Measurements from ENCODE around the gene SRSF8.

The SRSF8 gene

GRCh38 chr11:95072948-95073347 is 6.2 kb downstream of the SRSF8 start:
- no peaks in the 10 kb centered on the region for H3K4me1 ChIP-seq (ENCODE audit: control insufficient read depth, insufficient read depth, low read length)
- H3K36me3 ChIP-seq (ENCODE audit: control insufficient read depth, insufficient read depth, low read length), result no peaks in the 10 kb centered on the region
- H3K9me3 ChIP-seq (ENCODE audit: control insufficient read depth, insufficient read depth, low read length), result no peaks in the 10 kb centered on the region
- H3K27me3 ChIP-seq (ENCODE audit: control insufficient read depth, insufficient read depth, low read length), result peaks cover 8% of the 10 kb centered on the region
- H3K9ac ChIP-seq (ENCODE audit: low read depth, low read length), result no peak overlapping the region
- H3K4me3 ChIP-seq (ENCODE audit: low read depth, low read length), result no peak overlapping the region

GRCh38 chr11:95074792-95075563 is 8.3 kb downstream of the SRSF8 start:
- Histone ChIP-seq H3K27me3 (ENCODE audit: control insufficient read depth, insufficient read depth, low read length) (no peaks in the 10 kb centered on the region), H3K36me3 (ENCODE audit: control insufficient read depth, insufficient read depth, low read length) (no peaks in the 10 kb centered on the region), H3K4me3 (ENCODE audit: low read depth, low read length) (no peak overlapping the region), H3K9me3 (ENCODE audit: control insufficient read depth, insufficient read depth, low read length) (no peaks in the 10 kb centered on the region), H3K9ac (ENCODE audit: low read depth, low read length) (no peak overlapping the region), H3K4me1 (ENCODE audit: control insufficient read depth, insufficient read depth, low read length) (no peaks in the 10 kb centered on the region)

GRCh38 chr11:95076416-95076815 is 9.7 kb downstream of the SRSF8 start:
- H3K36me3 ChIP-seq (ENCODE audit: control insufficient read depth, insufficient read depth, low read length), result no peaks in the 10 kb centered on the region
- no peak overlapping the region for H3K9ac ChIP-seq (ENCODE audit: low read depth, low read length)
- H3K4me3 ChIP-seq (ENCODE audit: low read depth, low read length), result no peak overlapping the region
- no peaks in the 10 kb centered on the region for H3K4me1 ChIP-seq (ENCODE audit: control insufficient read depth, insufficient read depth, low read length)
- H3K27me3 ChIP-seq (ENCODE audit: control insufficient read depth, insufficient read depth, low read length), result no peaks in the 10 kb centered on the region
- H3K9me3 ChIP-seq (ENCODE audit: control insufficient read depth, insufficient read depth, low read length), result no peaks in the 10 kb centered on the region

- no peaks in the 10 kb centered on the region for H3K4me1 ChIP-seq (ENCODE audit: control insufficient read depth, insufficient read depth, low read length)
- H3K36me3 ChIP-seq (ENCODE audit: control insufficient read depth, insufficient read depth, low read length), result no peaks in the 10 kb centered on the region
- H3K4me3 ChIP-seq (ENCODE audit: low read depth, low read length), result no peak overlapping the region
- no peaks in the 10 kb centered on the region for H3K9me3 ChIP-seq (ENCODE audit: control insufficient read depth, insufficient read depth, low read length)
- H3K27me3 ChIP-seq (ENCODE audit: control insufficient read depth, insufficient read depth, low read length), result no peaks in the 10 kb centered on the region
- no peak overlapping the region for H3K9ac ChIP-seq (ENCODE audit: low read depth, low read length)
Observed at GRCh38 chr11:95076981-95077380, 10.3 kb downstream of the SRSF8 start.

- H3K27me3 ChIP-seq (ENCODE audit: control insufficient read depth, insufficient read depth, low read length), result no peaks in the 10 kb centered on the region
- H3K4me1 ChIP-seq (ENCODE audit: control insufficient read depth, insufficient read depth, low read length), result no peaks in the 10 kb centered on the region
- H3K4me3 ChIP-seq (ENCODE audit: low read depth, low read length), result no peak overlapping the region
- no peaks in the 10 kb centered on the region for H3K36me3 ChIP-seq (ENCODE audit: control insufficient read depth, insufficient read depth, low read length)
- H3K9me3 ChIP-seq (ENCODE audit: control insufficient read depth, insufficient read depth, low read length), result no peaks in the 10 kb centered on the region
- no peak overlapping the region for H3K9ac ChIP-seq (ENCODE audit: low read depth, low read length)
Observed at GRCh38 chr11:95078526-95078925, 11.8 kb downstream of the SRSF8 start.

GRCh38 chr11:95081010-95081409 is 14.3 kb downstream of the SRSF8 start:
- no peak overlapping the region for H3K4me3 ChIP-seq (ENCODE audit: low read depth, low read length)
- H3K9me3 ChIP-seq (ENCODE audit: control insufficient read depth, insufficient read depth, low read length), result no peaks in the 10 kb centered on the region
- H3K9ac ChIP-seq (ENCODE audit: low read depth, low read length), result no peak overlapping the region
- no peaks in the 10 kb centered on the region for H3K4me1 ChIP-seq (ENCODE audit: control insufficient read depth, insufficient read depth, low read length)
- peaks cover 3% of the 10 kb centered on the region for H3K27me3 ChIP-seq (ENCODE audit: control insufficient read depth, insufficient read depth, low read length)
- H3K36me3 ChIP-seq (ENCODE audit: control insufficient read depth, insufficient read depth, low read length), result no peaks in the 10 kb centered on the region

GRCh38 chr11:95081412-95081811 is 14.7 kb downstream of the SRSF8 start:
- Histone ChIP-seq H3K9ac (ENCODE audit: low read depth, low read length) (no peak overlapping the region), H3K36me3 (ENCODE audit: control insufficient read depth, insufficient read depth, low read length) (no peaks in the 10 kb centered on the region), H3K9me3 (ENCODE audit: control insufficient read depth, insufficient read depth, low read length) (no peaks in the 10 kb centered on the region), H3K4me1 (ENCODE audit: control insufficient read depth, insufficient read depth, low read length) (no peaks in the 10 kb centered on the region), H3K27me3 (ENCODE audit: control insufficient read depth, insufficient read depth, low read length) (peaks cover 7% of the 10 kb centered on the region), H3K4me3 (ENCODE audit: low read depth, low read length) (no peak overlapping the region)

- peaks cover 16% of the 10 kb centered on the region for H3K27me3 ChIP-seq (ENCODE audit: control insufficient read depth, insufficient read depth, low read length)
Observed at GRCh38 chr11:95082576-95083001, 15.9 kb downstream of the SRSF8 start.

GRCh38 chr11:95084509-95084908 is 17.8 kb downstream of the SRSF8 start:
- Histone ChIP-seq H3K4me3 (ENCODE audit: low read depth, low read length) (no peak overlapping the region), H3K9ac (ENCODE audit: low read depth, low read length) (no peak overlapping the region), H3K36me3 (ENCODE audit: control insufficient read depth, insufficient read depth, low read length) (no peaks in the 10 kb centered on the region), H3K9me3 (ENCODE audit: control insufficient read depth, insufficient read depth, low read length) (no peaks in the 10 kb centered on the region), H3K27me3 (ENCODE audit: control insufficient read depth, insufficient read depth, low read length) (peaks cover 31% of the 10 kb centered on the region), H3K4me1 (ENCODE audit: control insufficient read depth, insufficient read depth, low read length) (no peaks in the 10 kb centered on the region)

More at GRCh38 chr11:95082576-95083001, 15.9 kb downstream of the SRSF8 start:
- Histone ChIP-seq H3K4me1 (ENCODE audit: control insufficient read depth, insufficient read depth, low read length) (no peaks in the 10 kb centered on the region), H3K36me3 (ENCODE audit: control insufficient read depth, insufficient read depth, low read length) (no peaks in the 10 kb centered on the region), H3K9ac (ENCODE audit: low read depth, low read length) (no peak overlapping the region), H3K4me3 (ENCODE audit: low read depth, low read length) (no peak overlapping the region), H3K9me3 (ENCODE audit: control insufficient read depth, insufficient read depth, low read length) (no peaks in the 10 kb centered on the region)

- Histone ChIP-seq H3K4me1 (ENCODE audit: control insufficient read depth, insufficient read depth, low read length) (no peaks in the 10 kb centered on the region), H3K36me3 (ENCODE audit: control insufficient read depth, insufficient read depth, low read length) (no peaks in the 10 kb centered on the region), H3K4me3 (ENCODE audit: low read depth, low read length) (no peak overlapping the region), H3K9me3 (ENCODE audit: control insufficient read depth, insufficient read depth, low read length) (no peaks in the 10 kb centered on the region), H3K27me3 (ENCODE audit: control insufficient read depth, insufficient read depth, low read length) (peaks cover 33% of the 10 kb centered on the region), H3K9ac (ENCODE audit: low read depth, low read length) (no peak overlapping the region)
Observed at GRCh38 chr11:95085117-95085816, 18.5 kb downstream of the SRSF8 start.

- Histone ChIP-seq H3K9ac (ENCODE audit: low read depth, low read length) (no peak overlapping the region), H3K4me3 (ENCODE audit: low read depth, low read length) (no peak overlapping the region), H3K27me3 (ENCODE audit: control insufficient read depth, insufficient read depth, low read length) (peaks cover 42% of the 10 kb centered on the region), H3K36me3 (ENCODE audit: control insufficient read depth, insufficient read depth, low read length) (no peaks in the 10 kb centered on the region), H3K9me3 (ENCODE audit: control insufficient read depth, insufficient read depth, low read length) (no peaks in the 10 kb centered on the region), H3K4me1 (ENCODE audit: control insufficient read depth, insufficient read depth, low read length) (peaks cover 4% of the 10 kb centered on the region)
Observed at GRCh38 chr11:95086151-95086550, 19.4 kb downstream of the SRSF8 start.
